ENCODE measurements around the gene RNF130. TPM values are rescaled to one million over a fixed set of nuclear protein-coding genes. Genes with fewer than 3 reads are reported as not detected.
A peak's percentile ranks its signal among the peaks of the same experiment; 100 is the strongest.

The RNF130 gene
- total RNA-seq, 1 donor from 2014 or later = 109 TPM

DNA sequence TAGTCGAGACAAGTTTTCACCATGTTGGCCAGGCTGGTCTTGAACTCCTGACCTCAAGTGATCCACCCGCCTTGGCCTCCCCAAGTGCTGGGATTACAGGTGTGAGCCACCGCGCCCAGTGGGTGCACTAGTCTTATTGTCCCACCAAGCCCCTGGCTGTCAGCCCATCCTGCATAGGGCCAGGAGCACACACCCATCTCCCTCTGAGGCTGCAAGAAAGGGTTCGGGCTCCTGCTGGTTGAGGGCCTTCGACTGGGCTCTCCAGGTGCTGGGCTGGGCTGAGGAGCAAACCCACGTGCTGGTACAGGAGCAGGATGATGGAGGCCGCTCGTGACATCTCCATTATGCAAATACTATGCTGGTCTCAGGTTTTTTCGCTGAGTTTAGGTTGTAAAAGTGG is 25.1 kb upstream of the RNF130 start:
- Histone ChIP-seq H3K4me1 (no peaks in the 10 kb centered on the region), H3K9me3 (no peaks in the 10 kb centered on the region), H3K4me3 (no peak overlapping the region), H3K27ac (no peak overlapping the region), H3K36me3 (no peaks in the 10 kb centered on the region), H3K27me3 (no peaks in the 10 kb centered on the region)
- DNase-seq (no peak), ATAC-seq (no peak)
- TF ChIP-seq, protein P1, sequence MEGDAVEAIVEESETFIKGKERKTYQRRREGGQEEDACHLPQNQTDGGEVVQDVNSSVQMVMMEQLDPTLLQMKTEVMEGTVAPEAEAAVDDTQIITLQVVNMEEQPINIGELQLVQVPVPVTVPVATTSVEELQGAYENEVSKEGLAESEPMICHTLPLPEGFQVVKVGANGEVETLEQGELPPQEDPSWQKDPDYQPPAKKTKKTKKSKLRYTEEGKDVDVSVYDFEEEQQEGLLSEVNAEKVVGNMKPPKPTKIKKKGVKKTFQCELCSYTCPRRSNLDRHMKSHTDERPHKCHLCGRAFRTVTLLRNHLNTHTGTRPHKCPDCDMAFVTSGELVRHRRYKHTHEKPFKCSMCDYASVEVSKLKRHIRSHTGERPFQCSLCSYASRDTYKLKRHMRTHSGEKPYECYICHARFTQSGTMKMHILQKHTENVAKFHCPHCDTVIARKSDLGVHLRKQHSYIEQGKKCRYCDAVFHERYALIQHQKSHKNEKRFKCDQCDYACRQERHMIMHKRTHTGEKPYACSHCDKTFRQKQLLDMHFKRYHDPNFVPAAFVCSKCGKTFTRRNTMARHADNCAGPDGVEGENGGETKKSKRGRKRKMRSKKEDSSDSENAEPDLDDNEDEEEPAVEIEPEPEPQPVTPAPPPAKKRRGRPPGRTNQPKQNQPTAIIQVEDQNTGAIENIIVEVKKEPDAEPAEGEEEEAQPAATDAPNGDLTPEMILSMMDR (IDR thresholded peaks at IDR 0.05) = no peak
- intact Hi-C loops (cut with DNase I) = no loop called here

DNA sequence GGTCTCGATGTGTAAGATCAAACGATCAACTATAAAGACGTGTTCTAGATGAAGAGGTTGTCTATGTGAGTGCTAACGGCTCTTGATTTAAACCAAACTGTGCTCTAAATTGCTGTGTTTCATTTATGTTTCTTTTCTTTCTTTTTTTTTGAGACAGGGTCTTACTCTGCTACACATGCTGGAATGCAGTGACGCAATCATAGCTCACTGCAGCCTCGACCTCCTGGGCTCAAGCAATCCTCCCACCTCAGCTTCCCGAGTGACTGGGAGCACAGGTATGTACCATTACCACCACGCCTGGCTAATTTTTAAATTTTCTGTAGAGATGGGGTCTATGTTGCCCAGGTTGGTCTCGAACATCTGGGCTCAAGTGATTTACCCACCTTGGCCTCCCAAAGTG is 24.0 kb upstream of the RNF130 start:
- Histone ChIP-seq H3K9me3 (no peaks in the 10 kb centered on the region), H3K4me1 (peaks cover 8% of the 10 kb centered on the region), H3K27me3 (no peaks in the 10 kb centered on the region), H3K4me3 (no peak overlapping the region), H3K27ac (no peak overlapping the region), H3K36me3 (no peaks in the 10 kb centered on the region)
- DNase-seq (no peak), ATAC-seq (no peak)
- TF ChIP-seq, protein P1 (IDR thresholded peaks at IDR 0.05) = no peak
- intact Hi-C loops (cut with DNase I) = no loop called here

DNA sequence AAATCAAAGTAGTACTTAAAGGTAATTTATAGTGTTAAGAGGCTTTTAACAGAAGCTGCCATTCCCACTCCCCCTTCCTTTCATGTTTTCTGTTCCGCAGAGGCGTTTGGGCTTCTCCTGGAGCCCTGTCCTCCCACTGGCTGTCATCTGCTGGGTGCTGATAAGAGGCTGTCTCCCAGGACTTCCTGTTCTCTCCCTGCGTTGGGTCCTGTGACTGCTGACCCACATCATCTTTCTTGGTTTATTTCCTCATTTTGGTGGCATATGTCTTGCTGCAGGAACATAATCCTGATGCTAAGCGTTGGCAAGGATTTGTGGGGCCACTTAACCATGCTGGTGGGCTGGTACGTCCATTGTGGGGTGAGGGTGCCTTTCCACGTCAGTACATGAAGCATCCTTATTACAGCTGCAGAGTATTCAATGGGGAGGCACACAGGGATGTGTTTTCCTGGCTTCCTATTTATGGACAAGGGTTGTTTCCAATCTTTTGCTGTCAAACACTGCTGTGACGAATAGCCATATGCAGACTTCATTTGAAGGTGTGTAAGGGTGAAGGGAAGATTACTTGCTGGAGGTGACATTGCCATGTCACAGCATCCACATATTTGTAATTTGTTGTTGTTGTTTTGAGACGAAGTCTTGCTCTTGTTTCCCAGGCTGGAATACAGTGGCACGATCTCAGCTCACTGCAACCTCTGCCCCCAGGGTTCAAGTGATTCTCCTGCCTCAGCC is 22.3 kb upstream of the RNF130 start:
- no peaks in the 10 kb centered on the region for H3K27me3 ChIP-seq
- H3K4me1 ChIP-seq = peaks cover 9% of the 10 kb centered on the region
- peak overlapping the region; percentile 17 for H3K27ac ChIP-seq
- no peaks in the 10 kb centered on the region for H3K36me3 ChIP-seq
- intact Hi-C loops (cut with DNase I) = no loop called here
- TF ChIP-seq, protein P1 (IDR thresholded peaks at IDR 0.05) = no peak
- ATAC-seq (peak; percentile 79), DNase-seq (no peak)
- no peaks in the 10 kb centered on the region for H3K9me3 ChIP-seq
- H3K4me3 ChIP-seq = no peak overlapping the region

DNA sequence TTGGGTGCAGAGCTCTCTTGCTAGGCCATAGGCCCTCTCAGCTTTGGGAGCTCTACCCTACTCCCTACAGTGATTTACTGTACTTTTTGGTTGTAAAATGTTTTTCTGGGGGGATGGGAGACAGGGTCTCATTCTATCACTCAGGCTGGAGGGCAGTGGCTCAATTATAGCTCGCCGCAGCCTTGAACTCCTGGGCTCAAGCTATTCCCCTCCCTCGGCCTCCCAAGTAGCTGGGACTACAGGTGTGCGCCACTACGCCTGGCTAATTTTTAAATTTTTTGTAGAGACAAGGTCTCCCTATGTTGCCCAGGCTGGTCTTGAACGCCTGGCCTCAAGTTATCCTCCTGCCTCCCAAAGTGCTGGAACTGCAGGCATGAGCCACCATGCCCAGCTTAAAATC is 21.7 kb upstream of the RNF130 start:
- H3K9me3 ChIP-seq = no peaks in the 10 kb centered on the region
- DNase-seq (no peak), ATAC-seq (no peak)
- TF ChIP-seq, protein P1 (IDR thresholded peaks at IDR 0.05) = no peak
- intact Hi-C loops (cut with DNase I) = no loop called here
- no peaks in the 10 kb centered on the region for H3K36me3 ChIP-seq
- no peak overlapping the region for H3K27ac ChIP-seq
- H3K4me1 ChIP-seq = peaks cover 9% of the 10 kb centered on the region
- H3K27me3 ChIP-seq = no peaks in the 10 kb centered on the region
- H3K4me3 ChIP-seq = no peak overlapping the region

DNA sequence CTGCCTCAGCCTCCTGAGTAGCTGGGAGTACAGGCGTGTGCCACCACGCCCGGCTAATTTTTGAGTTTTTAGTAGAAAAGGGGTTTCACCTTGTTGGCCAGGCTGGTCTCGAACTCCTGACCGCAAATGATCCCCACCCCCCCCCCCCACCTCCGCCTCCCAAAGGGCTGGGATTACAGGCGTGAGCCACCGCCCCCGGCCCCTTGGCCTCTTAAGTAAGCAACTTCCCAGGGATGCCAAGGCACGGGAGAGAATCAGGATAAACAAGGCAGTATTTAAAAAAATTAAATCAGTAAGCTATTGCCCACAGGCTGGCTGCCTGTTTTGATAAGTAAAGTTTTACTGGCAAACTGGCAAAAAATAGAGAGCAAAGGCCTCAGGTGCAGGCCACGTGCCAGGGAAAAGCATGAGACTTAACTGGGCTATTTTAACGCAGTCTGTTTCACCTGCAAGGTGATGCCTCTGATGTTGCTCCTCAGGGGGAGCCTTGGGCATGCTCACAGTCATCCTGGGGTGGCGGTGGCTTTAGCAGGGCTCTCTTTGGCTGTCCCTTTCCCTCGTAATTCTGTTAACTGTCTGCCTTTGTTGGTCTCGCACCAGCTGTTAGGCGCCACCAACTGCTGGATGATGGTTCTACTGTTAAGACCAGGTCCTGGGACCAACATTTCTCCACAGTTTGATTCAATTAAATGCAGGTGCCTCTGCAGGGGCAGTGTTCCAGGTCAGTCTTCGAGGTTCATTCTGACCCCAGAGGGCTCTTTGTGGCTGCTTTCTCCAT is 19.4 kb upstream of the RNF130 start:
- DNase-seq = no peak
- intact Hi-C loops (cut with DNase I) = no loop called here
- H3K27ac ChIP-seq = no peak overlapping the region

More for the DNA sequence above, 19.4 kb upstream of the RNF130 start:
- H3K4me1 ChIP-seq = peaks cover 9% of the 10 kb centered on the region
- no peaks in the 10 kb centered on the region for H3K9me3 ChIP-seq
- peak; percentile 36 for ATAC-seq
- peak overlapping the region; percentile 58 for H3K4me3 ChIP-seq
- TF ChIP-seq, protein P1 (IDR thresholded peaks at IDR 0.05) = peak; percentile 14
- no peaks in the 10 kb centered on the region for H3K27me3 ChIP-seq
- no peaks in the 10 kb centered on the region for H3K36me3 ChIP-seq
